Cerebellar cortex (tissue), 1 donor: Measurements from ENCODE around the gene HAT1.
"Not testable (repeated sequence)": the region's sequence is repeated elsewhere in the genome, so short reads cannot be mapped to it uniquely, and the experiment has no call there.

ENCODE experiments used
- DNase-seq: peaks from one replicate; pipeline ENCODE4 v3.0.0-alpha.2; 2015; ENCODE audit warnings: low spot score

HAT1 gene

DNA sequence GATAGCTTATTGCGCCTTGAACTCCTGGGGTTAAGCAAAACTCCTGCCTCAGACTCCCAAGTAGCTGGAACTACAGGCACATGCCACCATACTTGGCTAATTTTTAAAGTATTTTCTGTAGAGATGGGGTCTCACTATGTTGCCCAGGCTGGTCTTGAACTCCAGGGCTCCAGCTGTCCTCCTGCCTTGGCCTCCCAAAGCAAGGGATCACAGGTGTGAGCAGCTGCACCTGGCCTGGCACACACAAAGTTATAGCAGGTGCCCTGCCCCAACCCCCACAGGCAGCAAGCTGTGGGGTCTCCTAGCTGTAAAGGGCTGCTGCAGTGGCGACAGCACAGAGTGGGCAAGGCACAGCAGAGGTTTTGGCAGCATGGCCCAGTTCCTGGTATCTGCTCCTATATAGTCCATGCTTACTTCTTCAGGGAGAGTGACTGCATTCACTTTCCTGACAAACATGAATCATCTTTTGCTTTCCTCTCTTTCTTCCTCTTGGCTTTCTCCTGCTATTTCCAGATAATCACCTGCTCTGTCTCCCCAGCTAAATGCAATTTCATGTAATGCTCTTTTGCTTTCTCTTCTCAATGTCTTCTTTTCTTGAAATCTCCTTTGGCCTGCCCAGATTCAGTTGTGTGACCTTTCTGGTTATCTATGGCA lies 50.2 kb downstream of the HAT1 start:
- DNase-seq = no peak

- DNase-seq = no peak
These were observed 56.8 kb downstream of the HAT1 start for GRCh38 chr2:171979103-171979502.

GRCh38 chr2:171983924-171984323 lies 61.7 kb downstream of the HAT1 start:
- not testable (repeated sequence) for DNase-seq

DNA sequence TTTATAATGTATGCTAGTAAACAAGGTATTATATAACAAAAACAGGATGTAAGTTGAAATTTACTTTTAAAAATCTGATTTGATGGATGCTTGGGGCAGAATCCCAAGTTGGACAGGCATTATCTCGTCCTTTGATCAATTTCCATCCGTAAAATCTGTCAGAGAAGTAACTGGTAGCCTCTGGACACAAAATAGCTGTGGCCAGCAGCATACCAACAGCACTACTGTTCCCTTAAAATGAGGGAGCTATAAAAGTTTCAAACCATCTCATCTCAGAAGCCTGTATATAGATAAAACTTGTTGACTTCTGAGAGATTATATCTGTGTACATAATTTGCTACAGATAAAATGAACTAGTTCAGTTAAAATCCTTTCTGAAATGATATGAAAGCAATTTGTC lies 62.8 kb downstream of the HAT1 start:
- no peak for DNase-seq

DNA sequence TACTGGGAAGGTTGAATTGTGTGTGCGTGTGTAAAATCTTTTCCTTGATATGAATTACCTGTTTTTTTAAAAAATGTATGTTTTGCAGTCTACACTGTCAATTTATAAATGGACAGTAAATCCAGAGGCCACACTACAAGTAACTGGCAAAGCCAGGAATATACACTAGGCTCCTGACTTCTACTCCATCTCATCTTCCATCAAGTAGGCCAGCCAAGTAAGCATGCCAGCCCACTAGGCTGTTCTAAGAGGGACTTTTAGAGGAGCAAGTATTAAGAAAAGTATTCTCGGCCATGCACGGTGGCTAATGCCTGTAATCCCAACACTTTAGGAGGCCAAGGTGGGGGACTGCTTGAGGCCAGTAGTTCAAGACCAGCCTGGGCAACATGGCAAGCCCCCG lies 64.5 kb downstream of the HAT1 start:
- DNase-seq = no peak

DNA sequence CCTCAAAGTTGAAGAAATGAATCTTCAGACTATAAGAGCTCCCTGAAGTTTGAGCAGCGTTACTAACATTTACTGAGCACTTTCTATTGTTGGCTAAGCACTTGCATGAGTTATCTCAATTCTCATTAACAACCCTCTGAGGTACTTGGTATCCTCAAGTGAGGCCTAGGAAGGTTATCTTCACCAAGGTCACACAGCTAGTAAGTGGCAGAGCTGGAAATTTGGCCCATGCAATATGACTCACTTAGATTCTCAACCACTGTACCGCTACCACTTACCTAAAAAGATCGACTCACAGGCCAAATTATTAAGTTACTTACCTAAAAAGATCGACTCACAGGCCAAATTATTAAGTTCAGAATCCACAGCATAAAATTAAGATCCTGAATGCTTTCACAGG lies 68.8 kb downstream of the HAT1 start:
- DNase-seq = no peak

DNA sequence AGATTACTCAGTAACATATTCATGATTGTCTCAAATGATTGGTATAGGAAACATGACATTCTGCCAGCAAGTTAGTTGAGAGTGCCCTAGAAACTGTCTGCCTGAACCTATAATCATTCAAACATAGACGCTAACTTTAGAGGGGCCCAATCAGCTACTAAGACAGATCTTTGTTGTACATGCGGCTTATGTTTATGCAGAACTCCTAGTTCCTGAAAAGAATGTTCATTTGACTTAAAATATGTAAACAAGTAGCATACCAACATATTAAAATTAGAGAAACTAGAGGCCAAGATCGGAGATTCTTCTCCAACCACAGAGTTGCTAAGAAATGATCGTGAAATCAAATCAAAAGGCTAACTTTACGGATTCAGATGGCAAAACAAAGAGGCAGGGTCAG lies 73.3 kb downstream of the HAT1 start:
- DNase-seq = no peak

- DNase-seq = no peak
These were observed 73.8 kb downstream of the HAT1 start for GRCh38 chr2:171996021-171996420.

DNA sequence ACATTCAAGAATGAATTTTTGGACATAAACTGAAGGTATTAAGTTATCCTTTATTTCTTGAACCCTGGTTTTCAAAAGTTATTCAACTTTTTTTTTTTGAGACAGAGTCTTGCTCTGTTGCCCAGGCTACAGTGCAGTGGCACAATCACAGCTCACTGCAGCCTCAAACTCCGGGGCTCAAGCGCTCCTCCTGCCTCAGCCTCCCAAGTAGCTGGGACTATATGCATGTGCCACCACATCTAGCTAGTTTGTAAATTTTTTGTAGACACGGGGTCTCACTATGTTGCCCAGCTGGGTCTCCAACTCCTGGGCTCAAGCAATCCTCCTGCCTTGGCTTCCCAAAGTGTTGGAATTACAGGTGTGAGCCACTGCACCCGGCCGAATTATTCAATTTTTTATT lies 74.8 kb downstream of the HAT1 start:
- not testable (repeated sequence) for DNase-seq

GRCh38 chr2:171999161-171999560 lies 76.9 kb downstream of the HAT1 start:
- peak; percentile 46 for DNase-seq

DNA sequence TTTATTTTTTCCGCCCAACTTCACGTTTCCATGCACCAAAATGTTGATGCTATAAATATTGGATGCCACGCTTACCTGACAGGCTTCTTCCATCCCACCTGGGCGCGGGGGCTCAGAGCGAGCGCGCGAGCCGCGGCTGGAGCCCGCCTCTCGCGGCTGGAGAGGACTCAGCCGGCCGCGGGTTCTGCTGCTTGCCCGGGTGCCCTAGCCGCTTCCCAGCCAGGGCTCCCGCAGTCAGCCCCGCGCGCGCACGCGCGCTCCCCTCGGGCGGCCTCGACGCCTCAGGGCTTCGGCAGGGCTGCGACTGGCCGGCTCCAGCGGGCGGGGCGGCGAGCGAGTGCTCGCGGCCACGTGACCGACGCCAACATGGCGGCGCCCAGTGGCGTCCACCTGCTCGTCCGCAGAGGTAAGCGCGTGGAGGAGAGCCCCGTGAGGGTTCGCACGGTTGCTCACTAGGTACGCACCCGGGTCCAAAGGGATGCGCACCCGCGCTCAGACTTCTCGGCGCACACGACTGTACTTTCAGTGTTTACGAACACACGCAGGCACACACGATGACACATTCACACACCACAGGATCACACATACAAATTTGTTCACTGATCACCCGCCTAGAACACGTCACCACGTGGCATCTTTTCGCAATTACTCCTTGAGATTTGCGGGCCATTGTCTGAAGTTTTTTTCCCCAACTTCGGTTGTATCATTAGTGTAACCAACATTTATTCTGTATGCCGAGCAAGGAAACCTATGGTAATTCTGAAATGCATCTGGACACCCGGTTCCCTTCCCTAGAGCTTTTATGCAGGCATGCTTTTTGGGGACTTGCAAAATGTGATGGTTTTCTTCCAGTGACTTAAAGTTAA lies 77.6 kb downstream of the HAT1 start, which contains the start of gene METAP1D:
TSS of gene METAP1D (plus strand) at position 350 of the 866 bp plus-strand sequence. CDS start at position 367, 17 bp downstream.
- peak; percentile 92 for DNase-seq

- DNase-seq = peak; percentile 28
These were observed 78.6 kb downstream of the HAT1 start for GRCh38 chr2:172000696-172001361.

- DNase-seq = no peak
These were observed 85.1 kb downstream of the HAT1 start for GRCh38 chr2:172007372-172007771.

GRCh38 chr2:172009823-172010222 lies 87.6 kb downstream of the HAT1 start:
- no peak for DNase-seq

- DNase-seq = no peak
These were observed 89.7 kb downstream of the HAT1 start for GRCh38 chr2:172011812-172012575.

- DNase-seq = peak; percentile 89
These were observed 90.6 kb downstream of the HAT1 start for GRCh38 chr2:172012677-172013391.

- DNase-seq = no peak
These were observed 91.1 kb downstream of the HAT1 start for GRCh38 chr2:172013396-172013795.

DNA sequence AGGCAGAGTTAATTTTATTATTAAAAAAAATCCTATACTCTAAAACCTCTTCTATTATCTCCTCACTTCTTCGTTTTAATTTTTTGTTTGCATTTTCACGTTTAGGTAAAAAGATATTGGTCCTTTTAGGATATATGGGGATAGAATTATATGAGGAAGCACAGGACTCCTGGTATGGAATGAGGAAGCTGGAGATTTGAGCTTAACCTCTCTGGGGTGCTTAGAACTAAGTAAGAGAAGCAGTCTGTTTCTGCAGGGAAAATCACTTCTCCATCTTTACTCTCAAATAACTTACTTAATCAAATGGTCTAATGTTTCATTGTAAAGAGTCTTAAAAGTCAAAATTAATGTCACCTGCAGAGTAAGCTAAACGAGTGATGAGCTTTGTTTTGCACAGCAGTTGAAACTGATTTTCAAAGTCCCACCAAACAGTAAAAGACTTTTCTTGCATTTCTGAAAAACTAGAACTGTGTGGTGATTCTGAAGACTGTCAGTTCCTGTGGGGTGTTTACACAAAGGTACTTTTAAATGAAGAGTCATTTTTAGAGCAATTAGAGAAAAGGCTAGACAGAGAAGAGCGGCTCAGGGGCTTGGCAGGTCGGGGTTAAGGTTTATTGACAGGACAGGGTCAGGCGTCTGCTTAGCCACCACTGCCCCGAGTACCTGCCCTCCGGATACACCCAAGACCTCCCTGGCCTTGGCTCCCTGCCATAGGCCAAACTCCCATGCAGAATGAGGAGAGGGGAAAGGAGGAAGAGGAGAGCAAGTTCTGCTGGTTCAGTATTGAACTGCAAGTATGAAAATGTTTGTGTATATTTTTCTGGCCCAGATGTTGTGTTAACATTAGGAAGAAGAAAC lies 99.0 kb downstream of the HAT1 start:
- peak; percentile 91 for DNase-seq

- DNase-seq = peak; percentile 77
These were observed 99.7 kb downstream of the HAT1 start for GRCh38 chr2:172021955-172022354.

DNA sequence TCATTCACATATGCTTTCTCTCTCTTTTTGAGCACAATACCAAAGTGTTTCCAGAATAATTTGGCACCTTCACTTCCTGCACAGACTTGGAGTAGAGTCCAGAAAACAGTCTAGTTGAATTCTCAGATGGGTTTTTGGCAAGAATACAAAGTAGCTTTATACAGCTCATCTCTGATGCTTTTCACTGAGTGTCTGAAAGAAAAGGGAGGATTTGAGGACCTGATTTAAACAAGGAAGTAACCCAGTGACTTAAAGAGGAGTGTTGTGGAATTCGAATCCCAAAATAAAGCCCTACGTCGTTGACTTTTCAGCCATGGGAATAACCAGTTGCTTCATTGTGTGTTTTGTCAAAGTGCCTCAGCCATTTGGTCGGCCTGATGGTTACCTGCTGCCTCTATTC lies 109.3 kb downstream of the HAT1 start:
- DNase-seq = no peak
